CD4-positive, alpha-beta T cell treated with Interleukin-15 for 1 hour (primary cell): ENCODE data around the gene NUDT7.

Source experiments
- DNase-seq: peaks from one replicate; pipeline ENCODE4 v3.0.0-alpha.2; 2020

Gene NUDT7

GRCh38 chr16:77782694-77783093 is 60.4 kb downstream of the NUDT7 start:
- no peak for DNase-seq

- no peak for DNase-seq
Observed at GRCh38 chr16:77784441-77785372, 62.4 kb downstream of the NUDT7 start.

- no peak for DNase-seq
Observed at GRCh38 chr16:77785373-77785764, 63.1 kb downstream of the NUDT7 start.

GRCh38 chr16:77786186-77786847 is 64.0 kb downstream of the NUDT7 start:
- DNase-seq, result no peak

- no peak for DNase-seq
Observed at GRCh38 chr16:77787452-77787851, 65.1 kb downstream of the NUDT7 start.

- DNase-seq, result no peak
Observed at GRCh38 chr16:77788181-77789084, 66.1 kb downstream of the NUDT7 start, which contains the start of gene VAT1L. Gene VAT1L, plus strand, starts transcription at chr16:77788564. Its CDS starts 119 bp downstream, at chr16:77788683.

GRCh38 chr16:77789085-77790008 is 67.0 kb downstream of the NUDT7 start:
- DNase-seq, result no peak

- no peak for DNase-seq
Observed at GRCh38 chr16:77790009-77790372, 67.7 kb downstream of the NUDT7 start.

GRCh38 chr16:77790912-77791311 is 68.6 kb downstream of the NUDT7 start:
- DNase-seq, result no peak
